OCI-LY7 (cell line): Measurements from ENCODE around the gene MED13. TPM values are rescaled to one million over a fixed set of nuclear protein-coding genes. Genes with fewer than 3 reads are reported as not detected.

ENCODE experiments used
- BruUV-seq: library from RNA; stranded (reverse); fragments of 400-500 nt; replicated peaks from 2 replicates; lab custom pipeline; 2021; lab: Mats Ljungman, UMichigan
- CTCF ChIA-PET: fragments of 300-600 bp; sonication (Branson Sonifier 250); formaldehyde crosslinking; loops from one replicate; lab custom pipeline; 2022; ENCODE audit warnings: antibody characterized with exemption; ENCODE audit not compliant: unreplicated experiment; lab: Charles Lee
- POLR2A ChIA-PET: fragments of 300-600 bp; sonication (Branson Sonifier 250); formaldehyde crosslinking; loops from one replicate; lab custom pipeline; 2022; ENCODE audit warnings: antibody characterized with exemption; lab: Charles Lee
- DNase-seq: peaks from one replicate; pipeline ENCODE4 v3.0.0-alpha.2; 2015; ENCODE audit warnings: low spot score
- H2AFZ ChIP-seq: fragments of 200-600 bp; sonication (generic), shearing (Covaris generic); 2 replicates; pipeline ENCODE4 v1.6.1; 2014; ENCODE audit warnings: mild to moderate bottlenecking, antibody characterized with exemption, low read length, moderate library complexity
- H3K27ac ChIP-seq: fragments of 200-600 bp; sonication (generic); 2 replicates; pipeline ENCODE4 v1.5.1; 2014; ENCODE audit warnings: mixed run types, low read depth, mild to moderate bottlenecking, moderate library complexity, low read length, inconsistent platforms; ENCODE audit not compliant: poor library complexity, severe bottlenecking
- H3K36me3 ChIP-seq: fragments of 200-600 bp; sonication (generic); 2 replicates; pipeline ENCODE4 v1.6.1; 2014; ENCODE audit warnings: mild to moderate bottlenecking, antibody characterized with exemption, low read length, moderate library complexity, mixed read lengths; ENCODE audit not compliant: insufficient read depth
- H3K4me1 ChIP-seq: fragments of 200-600 bp; sonication (generic); 2 replicates; pipeline ENCODE4 v1.5.1; 2014; ENCODE audit warnings: mild to moderate bottlenecking, low read length; ENCODE audit not compliant: insufficient read depth, poor library complexity, severe bottlenecking
- H3K4me2 ChIP-seq: fragments of 200-600 bp; sonication (generic); 2 replicates; pipeline ENCODE4 v1.6.1; 2014; ENCODE audit warnings: mild to moderate bottlenecking, low read length
- H3K4me3 ChIP-seq: fragments of 200-600 bp; sonication (generic); 2 replicates; pipeline ENCODE4 v1.5.1; 2014; ENCODE audit warnings: mild to moderate bottlenecking, low read depth, low read length; ENCODE audit not compliant: poor library complexity, severe bottlenecking
- H3K79me2 ChIP-seq: fragments of 200-600 bp; sonication (generic); 2 replicates; pipeline ENCODE4 v1.6.1; 2016; ENCODE audit warnings: low read depth, mild to moderate bottlenecking, low read length, moderate library complexity, mixed read lengths; ENCODE audit not compliant: insufficient read depth
- H3K9me2 ChIP-seq: fragments of 200-600 bp; sonication (generic); 2 replicates; pipeline ENCODE4 v1.6.1; 2016; ENCODE audit warnings: mild to moderate bottlenecking, low read length, mixed read lengths; ENCODE audit not compliant: insufficient read depth
- H3K9me3 ChIP-seq: fragments of 200-600 bp; sonication (generic); 2 replicates; pipeline ENCODE4 v1.6.1; 2014; ENCODE audit warnings: mild to moderate bottlenecking, mixed run types, low read length, mixed read lengths
- H4K20me1 ChIP-seq: fragments of 200-600 bp; sonication (generic); 2 replicates; pipeline ENCODE4 v1.6.1; 2014; ENCODE audit warnings: mild to moderate bottlenecking, antibody characterized with exemption, low read length, moderate library complexity, mixed read lengths; ENCODE audit not compliant: insufficient read depth
- CTCF ChIP-seq: fragments of 200-600 bp; sonication (generic); conservative IDR thresholded peaks from 2 replicates; pipeline ENCODE4 v1.5.1; 2014; ENCODE audit warnings: mild to moderate bottlenecking, antibody characterized with exemption, low read length, moderate library complexity, mixed read lengths
- EZH2phosphoT487 ChIP-seq: fragments of 200-600 bp; sonication (generic); IDR thresholded peaks from 2 replicates; pipeline ENCODE4 v1.6.1; 2018; ENCODE audit warnings: low read depth, borderline replicate concordance, mild to moderate bottlenecking, mixed run types, antibody characterized with exemption, low read length, moderate library complexity, mixed read lengths
- intact Hi-C: fragments of 100-400 bp; cut with micrococcal nuclease; formaldehyde crosslinking; loops from one replicate; pipeline ENCODE4 v1.10.0; 2022; ENCODE audit not compliant: unreplicated experiment
- total RNA-seq, 2 experiments: library from RNA; depleted of rRNA in 1 of 2; stranded (reverse); fragments of >200 nt in 1 of 2; shearing (Covaris generic) in 1 of 2; gene quantifications; 2 replicates each; pipeline ENCODE4 v1.2.3, GENCODE V29; 2014 to 2022

The MED13 gene
- total RNA-seq, 2 experiments from 2014 or later: 42.3 to 70.8 TPM

- ChIA-PET POLR2A (no interaction called here), CTCF (no interaction called here)
- Histone ChIP-seq H3K79me2 (peaks cover 75% of the 10 kb centered on the region), H4K20me1 (no peaks in the 10 kb centered on the region; the same call in 1 of the 2 replicates), H3K36me3 (peaks cover 96% of the 10 kb centered on the region), H3K9me3 (no peaks in the 10 kb centered on the region), H2AFZ (no peak overlapping the region), H3K4me2 (no peak overlapping the region), H3K4me3 (no peak overlapping the region), H3K4me1 (no peaks in the 10 kb centered on the region), H3K9me2 (no peaks in the 10 kb centered on the region), H3K27ac (no peak overlapping the region)
- no TSS peak for BruUV-seq
- no peak for DNase-seq
- TF ChIP-seq EZH2phosphoT487: no peak
- TF ChIP-seq CTCF: no peak
- intact Hi-C loops: no loop called here
Observed at GRCh38 chr17:62043140-62043539, 21.9 kb downstream of the MED13 start.

GRCh38 chr17:62038248-62038647 is 26.8 kb downstream of the MED13 start:
- Histone ChIP-seq H3K9me2 (no peaks in the 10 kb centered on the region), H3K79me2 (peaks cover 85% of the 10 kb centered on the region), H3K4me2 (no peak overlapping the region), H2AFZ (no peak overlapping the region), H3K9me3 (no peaks in the 10 kb centered on the region), H3K4me3 (no peak overlapping the region), H3K27ac (no peak overlapping the region), H3K4me1 (no peaks in the 10 kb centered on the region), H3K36me3 (peaks cover 89% of the 10 kb centered on the region), H4K20me1 (peaks cover 3% of the 10 kb centered on the region; the same call in 1 of the 2 replicates)
- intact Hi-C loops: no loop called here
- no peak for DNase-seq
- ChIA-PET POLR2A (no interaction called here), CTCF (no interaction called here)
- TF ChIP-seq EZH2phosphoT487 (no peak), CTCF (no peak)
- BruUV-seq: no TSS peak

- Histone ChIP-seq H3K79me2 (peaks cover 45% of the 10 kb centered on the region), H3K9me2 (no peaks in the 10 kb centered on the region), H2AFZ (no peak overlapping the region), H4K20me1 (0 out of 2 replicates have a peak, but pooled peaks cover 3% of the 10 kb centered on the region), H3K4me3 (no peak overlapping the region), H3K9me3 (peaks cover 6% of the 10 kb centered on the region; the same call in 1 of the 2 replicates), H3K4me1 (no peaks in the 10 kb centered on the region), H3K27ac (no peak overlapping the region), H3K4me2 (no peak overlapping the region), H3K36me3 (peaks cover 89% of the 10 kb centered on the region)
- no peak for DNase-seq
- intact Hi-C loops: no loop called here
- BruUV-seq: no TSS peak
- TF ChIP-seq EZH2phosphoT487 (no peak), CTCF (no peak)
- CTCF ChIA-PET: no interaction called here
- POLR2A ChIA-PET: interaction anchor here (0.6 kb wide), 2 partner anchors 131 to 454 kb away, joined by 3 to 4 read pairs; no protein-coding TSS in a partner anchor
Observed at GRCh38 chr17:62033317-62033716, 31.8 kb downstream of the MED13 start.
